ENCODE data around the gene CACNA2D3. TPM values are rescaled to one million over a fixed set of nuclear protein-coding genes. Genes with fewer than 3 reads are reported as not detected.
A peak's percentile ranks its signal among the peaks of the same experiment; 100 is the strongest.

CACNA2D3 gene
- total and polyA plus RNA-seq, 9 donors, result 1.4 to 3.1 (median 2.3) TPM

DNA sequence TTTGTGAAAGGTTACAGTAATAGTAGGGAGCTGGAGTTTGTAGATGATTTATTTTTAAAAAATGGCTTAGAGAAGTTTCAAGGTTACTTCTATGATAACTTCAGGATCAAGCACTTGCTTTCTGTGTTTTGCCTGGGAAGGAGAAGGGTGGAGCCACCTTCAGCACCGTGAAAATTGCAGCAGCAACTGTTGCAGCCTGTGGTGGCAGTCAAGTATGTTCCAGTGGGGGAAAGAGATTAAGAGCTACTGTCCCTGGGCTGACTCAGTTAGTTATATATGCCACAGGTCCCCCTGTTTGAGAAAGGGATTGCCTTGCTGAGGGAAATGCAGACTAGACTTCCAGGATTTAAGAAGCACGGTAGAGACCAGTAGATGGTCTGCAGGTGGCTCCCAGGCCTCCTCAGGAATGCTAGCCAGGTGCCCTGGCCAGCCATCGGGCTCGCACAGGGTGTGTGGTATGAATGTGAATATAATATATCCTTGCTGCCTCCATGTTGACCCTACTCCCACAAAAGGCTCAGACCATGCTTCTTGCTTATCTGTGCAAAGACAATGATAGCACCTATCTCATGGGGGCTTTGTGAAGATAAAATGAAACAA lies 389.5 kb downstream of the CACNA2D3 start:
- H3K9me3 ChIP-seq (replicated peaks; ENCODE audit: control insufficient read depth, low read depth, low read length), result no peaks in the 10 kb centered on the region
- DNase-seq, result no peak
- 56% methylated on average over 1 of the region's 4 CpGs for WGBS (ENCODE audit: insufficient coverage)

DNA sequence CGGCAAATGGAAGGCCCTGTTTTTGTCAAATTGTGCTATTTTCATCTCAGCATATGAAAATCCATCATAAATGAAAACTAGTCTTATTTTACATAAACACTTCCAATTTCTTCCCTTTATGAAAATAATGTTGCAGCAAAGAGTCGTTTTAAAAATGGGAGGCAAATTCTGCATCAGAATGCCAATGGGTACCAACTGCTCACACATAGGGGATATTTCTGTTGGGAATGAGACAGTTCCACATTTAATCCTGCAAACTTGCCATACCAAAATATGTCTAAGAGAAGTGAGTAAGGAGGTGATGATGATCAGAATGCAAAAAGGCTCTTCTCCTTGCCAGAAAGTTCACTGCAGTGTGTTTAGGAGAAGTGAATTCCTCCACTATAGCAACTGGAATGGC lies 391.7 kb downstream of the CACNA2D3 start:
- no peaks in the 10 kb centered on the region for H3K36me3 ChIP-seq (ENCODE audit: control insufficient read depth, insufficient read depth, low read length)
- DNase-seq, result no peak
- 100% methylated on average over 1 of the region's 2 CpGs for WGBS (ENCODE audit: insufficient coverage)
- no peaks in the 10 kb centered on the region for H3K27me3 ChIP-seq (ENCODE audit: control insufficient read depth, insufficient read depth, low read length)
- H3K9me3 ChIP-seq (replicated peaks; ENCODE audit: control insufficient read depth, low read depth, low read length), result no peaks in the 10 kb centered on the region
- H3K27ac ChIP-seq (ENCODE audit: low read length), result no peak overlapping the region
- no peak overlapping the region for H3K4me3 ChIP-seq (ENCODE audit: low read length)
- H3K4me1 ChIP-seq (ENCODE audit: control insufficient read depth, insufficient read depth, low read length), result peaks cover 3% of the 10 kb centered on the region

More for the DNA sequence above, 389.5 kb downstream of the CACNA2D3 start:
- no peaks in the 10 kb centered on the region for H3K36me3 ChIP-seq (ENCODE audit: control insufficient read depth, insufficient read depth, low read length)
- H3K4me1 ChIP-seq (ENCODE audit: control insufficient read depth, insufficient read depth, low read length), result peaks cover 3% of the 10 kb centered on the region
- no peak overlapping the region for H3K4me3 ChIP-seq (ENCODE audit: low read length)
- H3K27ac ChIP-seq (ENCODE audit: low read length), result no peak overlapping the region
- H3K27me3 ChIP-seq (ENCODE audit: control insufficient read depth, insufficient read depth, low read length), result no peaks in the 10 kb centered on the region

DNA sequence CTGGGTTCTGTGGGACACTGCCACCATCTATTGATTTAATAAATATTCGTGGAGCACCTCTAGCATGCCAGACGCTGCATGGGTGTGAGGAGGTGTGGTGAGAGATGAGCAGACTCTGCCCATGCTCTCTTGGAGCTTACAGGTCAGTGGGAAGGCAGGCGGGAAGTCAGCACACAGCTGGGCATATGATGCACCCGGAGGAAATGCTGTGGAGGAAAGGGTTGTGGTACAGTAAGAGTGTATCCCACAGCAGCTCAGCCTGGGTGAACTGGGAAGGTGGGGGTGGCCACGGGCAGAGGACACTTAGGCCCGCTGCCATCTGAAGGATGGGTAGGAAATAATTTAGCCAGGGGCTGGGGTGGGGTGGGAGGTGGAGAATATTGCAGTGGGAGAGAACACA lies 392.1 kb downstream of the CACNA2D3 start:
- H3K27ac ChIP-seq (ENCODE audit: low read length), result no peak overlapping the region
- H3K4me1 ChIP-seq (ENCODE audit: control insufficient read depth, insufficient read depth, low read length), result peaks cover 3% of the 10 kb centered on the region
- 86% methylated on average over 3 of the region's 6 CpGs for WGBS (ENCODE audit: insufficient coverage)
- H3K27me3 ChIP-seq (ENCODE audit: control insufficient read depth, insufficient read depth, low read length), result no peaks in the 10 kb centered on the region
- DNase-seq, result no peak
- H3K4me3 ChIP-seq (ENCODE audit: low read length), result no peak overlapping the region
- no peaks in the 10 kb centered on the region for H3K36me3 ChIP-seq (ENCODE audit: control insufficient read depth, insufficient read depth, low read length)
- no peaks in the 10 kb centered on the region for H3K9me3 ChIP-seq (replicated peaks; ENCODE audit: control insufficient read depth, low read depth, low read length)

DNA sequence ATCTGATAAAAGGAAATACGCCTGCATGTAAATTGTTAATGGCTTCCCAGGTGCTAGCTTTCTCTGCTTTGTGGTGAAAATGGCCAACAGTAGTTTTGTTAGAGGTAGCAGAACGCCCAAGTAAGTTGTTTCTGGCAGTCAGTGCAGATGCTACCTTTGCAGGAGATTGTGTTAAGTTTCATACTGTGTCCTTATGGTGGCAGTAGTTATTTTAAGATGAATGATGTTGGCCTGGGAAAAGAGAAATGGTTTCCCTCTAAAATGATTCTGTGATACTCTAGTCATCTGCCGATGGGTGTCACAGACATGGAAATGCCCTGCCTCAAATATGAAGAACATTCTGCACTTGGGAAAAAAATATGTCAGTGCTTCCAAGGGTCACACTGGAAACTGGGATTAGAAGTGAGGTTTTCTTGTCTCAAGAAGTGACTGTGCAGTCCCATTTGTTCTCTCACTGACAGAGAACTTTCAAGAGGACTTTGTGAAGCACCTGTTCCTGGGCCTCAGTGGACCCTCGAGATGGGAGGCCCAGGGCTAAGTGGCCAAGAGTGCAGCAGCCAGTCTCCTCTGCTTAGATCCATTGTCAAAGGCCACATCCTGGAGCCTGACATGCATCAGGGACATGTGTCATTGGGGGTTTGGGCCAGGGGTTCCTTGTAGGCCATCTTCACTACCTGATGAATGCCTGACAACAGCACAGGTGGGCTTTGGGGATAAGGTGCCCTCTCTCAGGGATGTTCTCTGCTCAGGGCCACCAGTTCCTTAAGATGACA lies 393.3 kb downstream of the CACNA2D3 start:
- Histone ChIP-seq H3K4me1 (ENCODE audit: control insufficient read depth, insufficient read depth, low read length) (peaks cover 3% of the 10 kb centered on the region), H3K27ac (ENCODE audit: low read length) (no peak overlapping the region), H3K4me3 (ENCODE audit: low read length) (no peak overlapping the region), H3K27me3 (ENCODE audit: control insufficient read depth, insufficient read depth, low read length) (no peaks in the 10 kb centered on the region), H3K36me3 (ENCODE audit: control insufficient read depth, insufficient read depth, low read length) (no peaks in the 10 kb centered on the region), H3K9me3 (replicated peaks; ENCODE audit: control insufficient read depth, low read depth, low read length) (no peaks in the 10 kb centered on the region)
- DNase-seq, result peak; percentile 10
- WGBS (ENCODE audit: insufficient coverage), result 69% methylated on average over 3 of the region's 4 CpGs

DNA sequence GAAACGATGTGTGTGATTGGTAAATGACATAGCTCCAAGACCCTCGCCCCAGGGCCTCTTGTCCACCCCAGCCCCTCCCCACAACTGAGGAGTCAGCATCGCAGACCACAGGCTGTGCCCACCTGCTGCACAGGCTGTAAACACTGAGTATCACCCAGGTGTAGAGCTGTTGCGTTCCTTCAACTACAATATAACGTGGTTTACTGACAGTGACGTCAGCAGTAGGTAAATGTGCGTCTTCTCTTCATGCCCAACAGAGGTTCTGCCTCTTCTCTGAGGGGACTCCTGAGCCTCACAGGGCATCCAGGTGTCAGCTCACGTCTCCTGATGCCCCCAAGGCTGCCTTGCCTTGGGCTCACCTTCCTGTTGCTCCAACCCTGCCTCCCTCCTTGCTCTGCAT lies 395.1 kb downstream of the CACNA2D3 start:
- DNase-seq, result no peak

DNA sequence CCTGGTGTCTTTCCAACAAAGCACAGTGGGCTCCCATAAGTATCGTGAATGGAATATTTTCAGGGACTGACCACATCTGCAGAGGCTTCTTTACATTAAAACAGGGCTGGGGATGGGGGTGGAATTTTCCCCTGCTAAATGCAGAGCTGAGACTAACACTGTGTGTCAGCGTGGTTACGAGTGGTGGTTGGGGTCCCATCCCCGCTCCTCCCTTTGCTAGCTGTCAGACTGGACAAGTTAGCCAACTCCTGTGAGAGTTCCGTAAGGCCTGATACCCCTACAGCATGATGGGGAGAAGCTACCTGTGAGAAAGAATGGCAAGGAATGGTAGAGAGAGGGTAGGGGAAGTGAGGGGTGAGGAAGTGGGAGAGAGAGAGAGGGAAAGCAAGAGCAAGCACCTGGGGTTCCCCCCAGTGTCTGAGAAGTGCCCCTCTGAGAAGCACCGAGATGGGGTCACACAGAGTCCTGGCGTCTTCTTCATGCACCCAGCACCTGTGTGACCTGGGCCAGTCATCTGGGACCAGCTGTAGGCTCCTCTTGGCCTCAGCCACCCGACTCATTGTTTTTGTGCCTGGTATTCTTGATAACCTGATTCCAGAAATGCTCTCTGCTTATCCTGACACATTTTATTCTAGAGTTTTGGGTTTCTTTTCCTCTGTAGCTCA lies 395.8 kb downstream of the CACNA2D3 start:
- 77% methylated on average over 3 of the region's 8 CpGs for WGBS (ENCODE audit: insufficient coverage)
- H3K27me3 ChIP-seq (ENCODE audit: control insufficient read depth, insufficient read depth, low read length), result no peaks in the 10 kb centered on the region
- DNase-seq, result no peak
- H3K9me3 ChIP-seq (replicated peaks; ENCODE audit: control insufficient read depth, low read depth, low read length), result peaks cover 3% of the 10 kb centered on the region
- no peaks in the 10 kb centered on the region for H3K36me3 ChIP-seq (ENCODE audit: control insufficient read depth, insufficient read depth, low read length)
- no peak overlapping the region for H3K27ac ChIP-seq (ENCODE audit: low read length)
- H3K4me3 ChIP-seq (ENCODE audit: low read length), result no peak overlapping the region
- H3K4me1 ChIP-seq (ENCODE audit: control insufficient read depth, insufficient read depth, low read length), result no peaks in the 10 kb centered on the region

More for the DNA sequence above, 395.1 kb downstream of the CACNA2D3 start:
- 54% methylated on average over 4 of the region's 8 CpGs for WGBS (ENCODE audit: insufficient coverage)
- H3K4me3 ChIP-seq (ENCODE audit: low read length), result no peak overlapping the region
- H3K9me3 ChIP-seq (replicated peaks; ENCODE audit: control insufficient read depth, low read depth, low read length), result peaks cover 1% of the 10 kb centered on the region
- no peaks in the 10 kb centered on the region for H3K36me3 ChIP-seq (ENCODE audit: control insufficient read depth, insufficient read depth, low read length)
- no peak overlapping the region for H3K27ac ChIP-seq (ENCODE audit: low read length)
- H3K27me3 ChIP-seq (ENCODE audit: control insufficient read depth, insufficient read depth, low read length), result no peaks in the 10 kb centered on the region
- no peaks in the 10 kb centered on the region for H3K4me1 ChIP-seq (ENCODE audit: control insufficient read depth, insufficient read depth, low read length)

DNA sequence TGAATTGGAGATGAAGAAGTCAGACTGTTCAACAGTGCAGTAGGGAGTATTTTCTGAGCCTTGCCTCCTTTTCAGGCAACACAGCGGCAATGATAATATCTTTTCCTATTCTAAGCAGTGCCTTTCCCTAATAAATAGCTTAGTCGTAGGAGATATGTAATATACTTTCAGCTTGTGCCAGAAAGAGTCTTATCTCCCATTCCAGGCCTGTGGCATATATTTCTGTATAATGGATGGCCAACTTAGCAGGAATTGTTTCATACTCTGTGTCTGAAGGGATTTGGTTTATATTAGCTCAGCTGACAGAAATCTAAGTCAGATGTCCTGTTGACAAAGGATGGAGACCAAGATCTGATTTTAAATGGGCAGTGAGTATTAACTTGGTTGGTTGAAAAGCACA lies 397.1 kb downstream of the CACNA2D3 start:
- WGBS (ENCODE audit: insufficient coverage), result no CpG with 5 or more reads among the region's 2 CpGs
- Histone ChIP-seq H3K36me3 (ENCODE audit: control insufficient read depth, insufficient read depth, low read length) (no peaks in the 10 kb centered on the region), H3K4me1 (ENCODE audit: control insufficient read depth, insufficient read depth, low read length) (no peaks in the 10 kb centered on the region), H3K4me3 (ENCODE audit: low read length) (no peak overlapping the region), H3K27ac (ENCODE audit: low read length) (no peak overlapping the region), H3K27me3 (ENCODE audit: control insufficient read depth, insufficient read depth, low read length) (no peaks in the 10 kb centered on the region), H3K9me3 (replicated peaks; ENCODE audit: control insufficient read depth, low read depth, low read length) (peaks cover 3% of the 10 kb centered on the region)
- DNase-seq, result no peak

DNA sequence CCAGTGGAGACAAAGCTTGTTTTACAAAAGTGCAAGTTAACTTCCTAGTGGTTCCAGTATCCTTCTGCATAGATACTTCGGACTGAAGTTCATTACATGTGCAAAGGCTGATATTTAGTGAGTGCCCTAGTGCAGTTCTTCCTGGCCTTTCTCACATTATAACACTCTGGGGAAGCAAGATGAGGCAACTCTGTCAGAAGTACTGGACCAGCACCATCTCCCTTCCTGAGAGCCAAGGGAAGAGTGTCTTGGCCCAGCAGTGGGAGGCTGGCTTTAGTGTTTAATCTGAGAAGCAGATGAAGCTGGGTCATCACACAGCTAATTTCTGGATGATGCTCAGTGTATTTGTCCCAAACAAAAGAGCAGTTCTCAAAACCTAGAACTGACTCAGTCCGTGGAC lies 397.7 kb downstream of the CACNA2D3 start:
- no peak overlapping the region for H3K4me3 ChIP-seq (ENCODE audit: low read length)
- peak; percentile 38 for DNase-seq
- H3K27me3 ChIP-seq (ENCODE audit: control insufficient read depth, insufficient read depth, low read length), result no peaks in the 10 kb centered on the region
- WGBS (ENCODE audit: insufficient coverage), result 29% methylated on average over 1 of the region's 2 CpGs
- H3K9me3 ChIP-seq (replicated peaks; ENCODE audit: control insufficient read depth, low read depth, low read length), result peaks cover 3% of the 10 kb centered on the region
- no peak overlapping the region for H3K27ac ChIP-seq (ENCODE audit: low read length)
- H3K36me3 ChIP-seq (ENCODE audit: control insufficient read depth, insufficient read depth, low read length), result no peaks in the 10 kb centered on the region
- H3K4me1 ChIP-seq (ENCODE audit: control insufficient read depth, insufficient read depth, low read length), result no peaks in the 10 kb centered on the region

DNA sequence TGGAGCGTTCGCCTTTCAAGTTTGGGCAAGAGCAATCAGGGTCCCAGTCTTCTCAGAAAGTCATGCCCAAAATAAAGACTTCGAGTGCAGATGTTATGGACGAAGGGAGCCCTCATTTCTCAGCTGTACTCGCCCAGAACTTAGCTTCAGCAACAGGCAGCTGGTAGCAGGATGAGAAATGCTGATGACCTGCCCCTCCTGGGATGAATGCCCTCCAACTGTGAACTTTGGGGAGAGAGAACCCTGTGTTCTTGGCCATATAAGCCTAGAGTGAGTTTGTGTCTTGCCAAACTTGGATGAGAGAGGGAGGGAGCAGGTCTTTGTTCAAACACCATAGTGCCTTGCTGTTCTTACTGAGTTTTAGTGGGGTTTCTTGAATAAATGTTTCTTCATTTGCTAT lies 405.2 kb downstream of the CACNA2D3 start:
- Histone ChIP-seq H3K9me3 (replicated peaks; ENCODE audit: control insufficient read depth, low read depth, low read length) (peaks cover 8% of the 10 kb centered on the region), H3K4me3 (ENCODE audit: low read length) (no peak overlapping the region), H3K27ac (ENCODE audit: low read length) (no peak overlapping the region), H3K36me3 (ENCODE audit: control insufficient read depth, insufficient read depth, low read length) (no peaks in the 10 kb centered on the region), H3K27me3 (ENCODE audit: control insufficient read depth, insufficient read depth, low read length) (no peaks in the 10 kb centered on the region), H3K4me1 (ENCODE audit: control insufficient read depth, insufficient read depth, low read length) (no peaks in the 10 kb centered on the region)
- no peak for DNase-seq
- WGBS (ENCODE audit: insufficient coverage), result 85% methylated on average over 5 of the region's 5 CpGs

DNA sequence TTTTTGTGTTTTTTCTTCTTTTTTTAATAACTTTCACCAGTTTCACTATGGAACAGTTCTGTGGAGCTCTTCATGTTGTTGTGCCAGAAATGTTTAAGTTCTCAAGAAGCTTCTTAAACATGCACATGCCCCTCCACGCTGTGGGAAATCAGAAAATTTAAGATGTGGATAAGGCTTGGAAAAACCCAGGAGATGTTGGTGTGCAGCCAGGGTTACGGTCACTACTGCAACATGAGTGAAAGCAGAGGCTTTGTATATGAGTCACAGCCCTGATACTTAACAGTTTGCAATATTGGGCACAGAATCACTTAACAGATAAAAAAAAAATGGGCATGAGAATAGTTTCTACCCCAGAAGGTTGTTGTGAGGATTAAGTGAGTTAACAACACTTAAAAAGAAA lies 405.6 kb downstream of the CACNA2D3 start:
- Histone ChIP-seq H3K9me3 (replicated peaks; ENCODE audit: control insufficient read depth, low read depth, low read length) (peaks cover 7% of the 10 kb centered on the region), H3K27ac (ENCODE audit: low read length) (no peak overlapping the region), H3K27me3 (ENCODE audit: control insufficient read depth, insufficient read depth, low read length) (no peaks in the 10 kb centered on the region), H3K4me1 (ENCODE audit: control insufficient read depth, insufficient read depth, low read length) (no peaks in the 10 kb centered on the region), H3K36me3 (ENCODE audit: control insufficient read depth, insufficient read depth, low read length) (no peaks in the 10 kb centered on the region), H3K4me3 (ENCODE audit: low read length) (no peak overlapping the region)
- peak; percentile 28 for DNase-seq
- WGBS (ENCODE audit: insufficient coverage), result 60% methylated on average over 1 of the region's 2 CpGs

All from muscle of leg (tissue), 11 donors.